Peyer's patch (tissue), 4 donors: ENCODE data around the gene EID1.

Source experiments
- CTCF ChIP-seq, 6 experiments: fragments of 450-650 bp in 4 of 6; fragments of 200-600 bp in 2 of 6; sonication (generic) in 1 of 6; IDR thresholded peaks; one replicate each; pipeline ENCODE4 v1.5.1; 2017 to 2019; ENCODE audit warnings: antibody characterized with exemption in 6 of 6, mild to moderate bottlenecking in 3 of 6, moderate library complexity in 1 of 6
- POLR2A ChIP-seq, 2 donors: fragments of 450-650 bp; IDR thresholded peaks; one replicate each; pipeline ENCODE4 v1.5.1; 2017; ENCODE audit warnings: antibody characterized with exemption in 2 of 2, mild to moderate bottlenecking in 2 of 2, moderate library complexity in 2 of 2

GRCh38 chr15:48868023-48868422 lies 9.9 kb upstream of the EID1 start:
- TF ChIP-seq CTCF (IDR thresholded peaks at IDR 0.05) (no peak), POLR2A (IDR thresholded peaks at IDR 0.05) (no peak)
